ENCODE data around the gene SRD5A1. TPM values are rescaled to one million over a fixed set of nuclear protein-coding genes. Genes with fewer than 3 reads are reported as not detected.

The SRD5A1 gene
- total RNA-seq, 1 donor from 2014 or later, result 16.2 TPM

DNA sequence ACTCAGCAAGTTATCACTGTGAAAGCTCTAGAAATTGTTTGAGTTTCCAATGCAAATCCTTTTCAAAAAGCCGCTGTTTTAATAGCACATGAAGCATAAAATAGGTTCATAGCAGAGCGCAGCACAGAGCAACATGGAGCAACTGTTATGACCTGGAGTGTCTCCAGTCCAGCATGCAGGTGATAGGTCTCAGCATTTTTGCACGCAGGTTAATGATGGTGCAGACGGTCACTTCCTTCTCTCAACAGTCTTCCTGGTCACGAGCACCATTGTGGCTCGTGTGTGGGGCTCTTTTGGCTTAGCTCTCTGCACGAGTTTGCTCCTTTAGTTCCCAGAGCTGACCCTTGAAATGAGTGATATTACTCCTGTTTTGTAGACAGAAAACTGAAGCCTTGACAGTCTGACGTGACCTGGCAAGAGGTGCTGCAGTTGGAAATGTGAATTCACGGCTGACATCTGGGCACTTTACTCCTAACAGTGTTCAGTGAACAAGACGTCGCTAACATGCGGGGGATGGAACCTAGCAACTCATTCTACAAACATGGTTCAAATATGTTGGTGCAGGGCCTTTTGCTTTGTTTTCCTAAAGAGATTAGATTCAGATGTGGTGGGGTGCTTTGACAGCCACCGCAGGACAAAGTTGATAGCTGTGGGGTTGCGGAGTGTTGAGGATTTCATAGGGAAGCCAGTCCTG lies 90.0 kb downstream of the SRD5A1 start:
- Mint-ChIP-seq H3K27me3 (ENCODE audit: insufficient read depth, low read depth) (no peaks in the 10 kb centered on the region), H3K27ac (peak overlapping the region; percentile 77), H3K4me3 (peak overlapping the region; percentile 63), H3K36me3 (peaks cover 26% of the 10 kb centered on the region), H3K9me3 (no peaks in the 10 kb centered on the region), H3K4me1 (peaks cover 87% of the 10 kb centered on the region)
- no peak overlapping the region for H3K4me2 ChIP-seq
- no peaks in the 10 kb centered on the region for H3F3A ChIP-seq (ENCODE audit: low read depth)
- no peak overlapping the region for H3K9ac ChIP-seq
- no peaks in the 10 kb centered on the region for H3K9me3 ChIP-seq (ENCODE audit: low read depth)
- DNase-seq (ENCODE audit: low spot score), result no peak
- peaks cover 100% of the 10 kb centered on the region for H4K20me1 ChIP-seq (ENCODE audit: low read depth)
- H3K36me3 ChIP-seq, result no peaks in the 10 kb centered on the region
- no peaks in the 10 kb centered on the region for H3K27me3 ChIP-seq
- H3K4me3 ChIP-seq, result no peak overlapping the region
- H3K4me1 ChIP-seq, result peaks cover 12% of the 10 kb centered on the region
- peaks cover 100% of the 10 kb centered on the region for H3K79me2 ChIP-seq (ENCODE audit: low read depth)
- H2AFZ ChIP-seq (replicated peaks), result no peak overlapping the region
- H3K27ac ChIP-seq, result no peak overlapping the region
- TF ChIP-seq, protein P1, sequence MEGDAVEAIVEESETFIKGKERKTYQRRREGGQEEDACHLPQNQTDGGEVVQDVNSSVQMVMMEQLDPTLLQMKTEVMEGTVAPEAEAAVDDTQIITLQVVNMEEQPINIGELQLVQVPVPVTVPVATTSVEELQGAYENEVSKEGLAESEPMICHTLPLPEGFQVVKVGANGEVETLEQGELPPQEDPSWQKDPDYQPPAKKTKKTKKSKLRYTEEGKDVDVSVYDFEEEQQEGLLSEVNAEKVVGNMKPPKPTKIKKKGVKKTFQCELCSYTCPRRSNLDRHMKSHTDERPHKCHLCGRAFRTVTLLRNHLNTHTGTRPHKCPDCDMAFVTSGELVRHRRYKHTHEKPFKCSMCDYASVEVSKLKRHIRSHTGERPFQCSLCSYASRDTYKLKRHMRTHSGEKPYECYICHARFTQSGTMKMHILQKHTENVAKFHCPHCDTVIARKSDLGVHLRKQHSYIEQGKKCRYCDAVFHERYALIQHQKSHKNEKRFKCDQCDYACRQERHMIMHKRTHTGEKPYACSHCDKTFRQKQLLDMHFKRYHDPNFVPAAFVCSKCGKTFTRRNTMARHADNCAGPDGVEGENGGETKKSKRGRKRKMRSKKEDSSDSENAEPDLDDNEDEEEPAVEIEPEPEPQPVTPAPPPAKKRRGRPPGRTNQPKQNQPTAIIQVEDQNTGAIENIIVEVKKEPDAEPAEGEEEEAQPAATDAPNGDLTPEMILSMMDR (IDR thresholded peaks at IDR 0.05), result no peak
- TF ChIP-seq EZH2phosphoT487 (IDR thresholded peaks at IDR 0.05), result no peak
- no peak for TF ChIP-seq EZH2 (IDR thresholded peaks at IDR 0.05)

DNA sequence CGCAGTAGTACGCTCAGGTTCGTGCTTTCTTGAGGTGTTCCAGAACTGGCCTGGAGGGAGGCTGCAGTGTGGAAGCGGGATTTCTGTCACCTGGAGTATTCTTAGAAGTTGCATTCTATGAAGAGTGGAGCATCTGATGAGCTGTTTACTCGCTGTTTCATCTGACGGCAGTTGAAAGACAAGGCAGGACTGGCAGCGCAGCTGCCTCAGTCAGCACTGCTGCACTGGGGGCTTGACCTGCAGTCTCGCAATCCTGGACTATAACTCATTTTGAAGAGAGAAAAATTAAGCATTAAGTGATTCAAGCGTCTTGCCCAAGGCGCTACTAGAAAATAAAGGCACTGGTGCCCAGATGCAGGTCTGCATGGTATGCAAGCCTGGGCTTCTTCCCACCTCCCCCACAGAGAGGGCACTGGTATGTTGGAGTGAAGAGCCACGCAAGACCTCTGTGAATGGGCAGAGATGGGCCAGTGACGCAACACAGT lies 90.6 kb downstream of the SRD5A1 start:
- Histone ChIP-seq H3F3A (ENCODE audit: low read depth) (no peaks in the 10 kb centered on the region), H3K36me3 (no peaks in the 10 kb centered on the region), H3K79me2 (ENCODE audit: low read depth) (peaks cover 100% of the 10 kb centered on the region), H3K27ac (no peak overlapping the region), H3K27me3 (no peaks in the 10 kb centered on the region), H3K9ac (no peak overlapping the region), H3K9me3 (ENCODE audit: low read depth) (no peaks in the 10 kb centered on the region), H3K4me3 (no peak overlapping the region), H2AFZ (replicated peaks) (no peak overlapping the region), H3K4me2 (no peak overlapping the region), H3K4me1 (peaks cover 18% of the 10 kb centered on the region), H4K20me1 (ENCODE audit: low read depth) (peaks cover 100% of the 10 kb centered on the region)
- H3K4me1 Mint-ChIP-seq, result peaks cover 87% of the 10 kb centered on the region
- H3K36me3 Mint-ChIP-seq, result peaks cover 20% of the 10 kb centered on the region
- H3K9me3 Mint-ChIP-seq, result no peaks in the 10 kb centered on the region
- H3K4me3 Mint-ChIP-seq, result peak overlapping the region; percentile 63
- no peak for DNase-seq (ENCODE audit: low spot score)
- peak overlapping the region; percentile 77 for H3K27ac Mint-ChIP-seq
- no peaks in the 10 kb centered on the region for H3K27me3 Mint-ChIP-seq (ENCODE audit: insufficient read depth, low read depth)
- TF ChIP-seq, protein P1 (IDR thresholded peaks at IDR 0.05), result no peak
- TF ChIP-seq EZH2phosphoT487 (IDR thresholded peaks at IDR 0.05), result no peak
- no peak for TF ChIP-seq EZH2 (IDR thresholded peaks at IDR 0.05)

Other genes starting within 250 kb of the SRD5A1 start
- 0.30 and 0.62 TPM in 2 replicates for gene UBE2QL1, start 184.6 kb upstream of the SRD5A1 start, total RNA-seq (ENCODE audit: low replicate concordance)
- gene NSUN2, start 396 bp upstream of the SRD5A1 start, total RNA-seq (ENCODE audit: low replicate concordance), result 54.0 and 65.4 TPM in 2 replicates
- 20.9 and 22.4 TPM in 2 replicates for gene TENT4A, start 80.0 kb downstream of the SRD5A1 start, total RNA-seq (ENCODE audit: low replicate concordance)

Data from neural progenitor cell (in vitro differentiated cells).